Measurements from ENCODE around the gene MEF2A.

MEF2A gene

GRCh38 chr15:99635794-99636193, 70.0 kb downstream of the MEF2A start:
- no peak for DNase-seq (ENCODE audit: low spot score)
- TF ChIP-seq, protein P1, sequence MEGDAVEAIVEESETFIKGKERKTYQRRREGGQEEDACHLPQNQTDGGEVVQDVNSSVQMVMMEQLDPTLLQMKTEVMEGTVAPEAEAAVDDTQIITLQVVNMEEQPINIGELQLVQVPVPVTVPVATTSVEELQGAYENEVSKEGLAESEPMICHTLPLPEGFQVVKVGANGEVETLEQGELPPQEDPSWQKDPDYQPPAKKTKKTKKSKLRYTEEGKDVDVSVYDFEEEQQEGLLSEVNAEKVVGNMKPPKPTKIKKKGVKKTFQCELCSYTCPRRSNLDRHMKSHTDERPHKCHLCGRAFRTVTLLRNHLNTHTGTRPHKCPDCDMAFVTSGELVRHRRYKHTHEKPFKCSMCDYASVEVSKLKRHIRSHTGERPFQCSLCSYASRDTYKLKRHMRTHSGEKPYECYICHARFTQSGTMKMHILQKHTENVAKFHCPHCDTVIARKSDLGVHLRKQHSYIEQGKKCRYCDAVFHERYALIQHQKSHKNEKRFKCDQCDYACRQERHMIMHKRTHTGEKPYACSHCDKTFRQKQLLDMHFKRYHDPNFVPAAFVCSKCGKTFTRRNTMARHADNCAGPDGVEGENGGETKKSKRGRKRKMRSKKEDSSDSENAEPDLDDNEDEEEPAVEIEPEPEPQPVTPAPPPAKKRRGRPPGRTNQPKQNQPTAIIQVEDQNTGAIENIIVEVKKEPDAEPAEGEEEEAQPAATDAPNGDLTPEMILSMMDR (IDR thresholded peaks at IDR 0.05) = no peak
- no peak overlapping the region for H3K27ac ChIP-seq
- no peak overlapping the region for H3K4me3 ChIP-seq

GRCh38 chr15:99644913-99645542, 79.2 kb downstream of the MEF2A start:
- DNase-seq (ENCODE audit: low spot score) = no peak
- Histone ChIP-seq H3K27ac (no peak overlapping the region), H3K4me3 (no peak overlapping the region)
- TF ChIP-seq, protein P1 (IDR thresholded peaks at IDR 0.05) = no peak

- TF ChIP-seq, protein P1 (IDR thresholded peaks at IDR 0.05) = no peak
- no peak overlapping the region for H3K27ac ChIP-seq
- no peak for DNase-seq (ENCODE audit: low spot score)
- no peak overlapping the region for H3K4me3 ChIP-seq
Measured at GRCh38 chr15:99645543-99645935, 79.8 kb downstream of the MEF2A start.

DNA sequence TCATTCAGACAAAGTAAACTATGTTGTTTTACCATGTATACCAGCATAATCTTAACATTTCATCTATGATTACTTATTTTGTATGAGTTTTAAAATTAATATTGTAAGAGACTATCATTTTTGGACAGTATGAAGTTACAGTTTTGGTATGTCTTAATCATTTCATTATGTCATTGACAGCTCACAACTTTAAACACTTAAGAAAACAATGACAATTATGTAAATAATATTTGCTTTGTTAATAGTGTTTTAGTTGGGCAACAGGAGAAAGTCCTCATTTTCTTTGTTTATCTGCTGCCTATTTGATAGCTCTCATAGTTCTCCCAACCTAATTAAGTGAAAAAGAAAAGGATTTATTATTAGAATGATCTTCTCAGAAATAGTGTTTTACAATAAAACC, 80.2 kb downstream of the MEF2A start:
- TF ChIP-seq, protein P1 (IDR thresholded peaks at IDR 0.05) = no peak
- no peak for DNase-seq (ENCODE audit: low spot score)
- Histone ChIP-seq H3K27ac (no peak overlapping the region), H3K4me3 (no peak overlapping the region)

DNA sequence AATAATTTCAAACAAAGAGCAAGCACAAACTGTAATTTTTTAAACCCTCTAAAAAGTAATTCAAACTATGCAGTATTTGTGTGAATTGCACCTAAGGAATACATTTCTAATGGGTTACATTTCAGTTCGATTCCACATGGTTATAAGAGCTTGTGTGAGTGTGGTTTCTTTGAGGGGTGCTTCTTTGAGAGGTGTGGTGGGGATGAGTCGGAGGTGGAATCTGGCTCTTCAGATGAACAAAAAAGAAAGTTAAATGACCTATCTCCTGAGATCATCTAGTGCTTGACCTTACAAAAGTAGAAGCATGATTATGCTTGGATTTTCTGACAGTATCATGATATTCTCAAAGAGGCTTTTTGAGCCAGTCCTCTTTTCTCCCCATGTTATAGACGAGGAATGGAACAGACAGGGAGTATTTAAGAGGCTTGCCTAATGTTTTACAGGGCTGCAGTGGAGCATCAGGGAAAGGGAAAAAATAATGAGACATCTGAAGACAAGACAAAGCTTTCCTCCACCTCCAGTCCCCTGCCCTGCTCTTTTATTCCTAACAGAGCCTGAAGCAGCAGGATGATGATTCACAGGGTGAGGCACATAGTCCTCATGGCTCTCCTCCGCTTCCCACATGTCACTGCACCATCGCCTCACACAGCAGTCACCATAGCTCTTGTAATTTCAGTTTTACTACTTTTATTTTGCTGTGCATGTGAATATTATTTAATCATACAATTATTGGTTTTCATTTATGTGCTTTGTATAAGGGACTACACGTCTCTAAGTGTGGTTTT, 85.4 kb downstream of the MEF2A start:
- no peak overlapping the region for H3K4me3 ChIP-seq
- no peak for DNase-seq (ENCODE audit: low spot score)
- no peak overlapping the region for H3K27ac ChIP-seq
- TF ChIP-seq, protein P1 (IDR thresholded peaks at IDR 0.05) = no peak

GRCh38 chr15:99656205-99656604, 90.4 kb downstream of the MEF2A start:
- TF ChIP-seq, protein P1 (IDR thresholded peaks at IDR 0.05) = no peak
- no peak for DNase-seq (ENCODE audit: low spot score)
- Histone ChIP-seq H3K27ac (no peak overlapping the region), H3K4me3 (no peak overlapping the region)

GRCh38 chr15:99657996-99658395, 92.2 kb downstream of the MEF2A start:
- Histone ChIP-seq H3K27ac (no peak overlapping the region), H3K4me3 (no peak overlapping the region)
- TF ChIP-seq, protein P1 (IDR thresholded peaks at IDR 0.05) = no peak
- no peak for DNase-seq (ENCODE audit: low spot score)
